NCI-H446 treated with DMSO at 0.1 percent for 48 hours (cell line): Measurements from ENCODE around the gene ERCC6L2.

Experiments used
- DNase-seq: peaks from one replicate; lab custom pipeline; 2025; lab: John Stamatoyannopoulos, UW

The ERCC6L2 gene

GRCh38 chr9:95870352-95870751, 5.1 kb upstream of the ERCC6L2 start:
- no peak for DNase-seq

GRCh38 chr9:95870906-95871305, 4.6 kb upstream of the ERCC6L2 start:
- no peak for DNase-seq

DNA sequence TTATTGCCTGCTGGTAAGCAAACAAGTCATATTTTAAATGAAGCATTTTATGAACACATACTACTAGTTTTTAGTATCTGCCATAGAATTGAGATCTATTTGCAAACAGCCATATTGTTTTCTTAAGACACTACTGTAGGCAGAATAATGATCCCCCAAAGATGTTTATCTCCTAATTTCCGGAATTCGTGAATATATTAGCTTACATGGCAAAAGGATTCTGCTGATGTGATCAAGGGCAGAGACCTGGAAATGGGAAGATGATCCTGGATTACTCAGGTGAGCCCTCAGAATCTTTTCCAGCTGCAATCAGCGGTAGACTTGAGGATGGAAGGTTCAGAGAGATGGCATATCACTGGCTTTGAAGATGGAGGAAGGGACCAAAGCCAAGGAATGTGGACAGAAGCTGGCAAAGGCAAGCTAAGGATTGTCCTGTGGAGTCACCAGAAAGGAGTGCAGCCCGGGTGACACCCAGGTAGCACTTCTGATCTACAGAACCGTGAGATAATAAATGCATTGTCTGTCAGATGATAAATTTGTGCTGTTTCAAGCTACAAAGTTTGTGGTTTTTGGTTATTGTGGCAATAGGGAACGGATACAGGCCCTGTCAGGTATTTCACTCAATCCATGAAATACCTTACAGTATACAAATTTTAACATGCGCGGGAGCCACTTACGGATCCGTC, 1.0 kb upstream of the ERCC6L2 start:
- no peak for DNase-seq

GRCh38 chr9:95874989-95875304, 544 bp upstream of the ERCC6L2 start:
- DNase-seq: no peak

GRCh38 chr9:95876138-95876444, 600 bp downstream of the ERCC6L2 start:
- DNase-seq: no peak

DNA sequence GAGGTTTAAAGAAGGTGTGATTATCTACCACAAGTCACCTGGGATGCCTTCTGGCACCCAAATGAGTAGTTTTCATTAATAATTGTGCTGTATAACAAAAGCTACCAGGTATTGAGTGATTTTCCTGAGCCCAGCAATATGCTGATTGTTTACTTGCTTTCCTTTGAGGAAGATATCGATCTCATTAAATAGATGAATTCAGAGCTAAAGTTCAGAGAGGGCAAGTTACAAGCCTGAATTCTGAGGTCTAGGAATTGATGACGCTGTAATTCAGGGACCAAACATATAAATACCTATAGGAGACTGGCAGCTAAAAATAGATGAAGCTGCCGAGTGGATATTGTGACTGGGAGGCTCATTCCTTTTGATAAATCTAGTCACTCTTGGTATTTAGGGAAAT, 1.1 kb downstream of the ERCC6L2 start:
- no peak for DNase-seq

- no peak for DNase-seq
Measured at GRCh38 chr9:95877984-95878383, 2.5 kb downstream of the ERCC6L2 start.

DNA sequence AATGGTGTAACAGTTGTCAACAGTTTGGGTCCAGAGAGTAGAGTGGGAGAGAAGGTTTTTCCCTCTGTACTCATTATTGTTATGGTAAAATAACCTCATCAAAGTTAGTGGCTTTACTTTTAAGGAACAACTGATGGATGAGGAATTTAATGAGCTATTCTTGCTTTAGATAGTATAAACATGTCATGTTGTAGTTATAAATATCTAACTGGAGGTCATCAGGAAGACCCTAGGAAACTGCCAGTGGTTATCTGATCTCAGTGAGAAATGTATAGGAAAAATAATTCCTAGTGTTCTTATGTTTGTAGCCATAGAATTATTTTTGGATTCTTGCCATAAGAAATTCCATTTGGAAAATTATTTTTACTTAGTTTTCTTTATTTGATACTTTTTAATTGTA, 4.1 kb downstream of the ERCC6L2 start:
- no peak for DNase-seq

GRCh38 chr9:95880021-95880690, 4.7 kb downstream of the ERCC6L2 start:
- DNase-seq: no peak

GRCh38 chr9:95887926-95888497, 12.5 kb downstream of the ERCC6L2 start:
- DNase-seq: no peak

DNA sequence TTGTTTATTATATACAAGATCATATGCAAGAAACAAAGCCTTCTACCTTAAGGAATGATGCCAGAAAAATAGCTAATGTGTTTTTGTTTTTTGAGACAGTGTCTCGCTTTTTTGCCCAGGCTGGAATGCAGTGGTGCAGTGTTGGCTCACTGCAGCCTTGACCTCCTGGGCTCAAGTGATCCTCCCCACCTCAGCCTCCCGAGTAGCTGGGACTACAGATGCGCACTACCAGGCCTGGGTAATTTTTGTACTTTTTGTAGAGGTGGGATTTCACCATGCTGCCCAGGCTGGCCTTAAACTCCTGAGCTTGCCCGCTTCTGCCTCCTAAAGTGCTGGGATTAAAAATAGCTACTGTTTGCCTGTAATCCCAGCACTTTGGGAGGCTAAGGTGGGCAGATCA, 15.1 kb downstream of the ERCC6L2 start:
- no peak for DNase-seq

DNA sequence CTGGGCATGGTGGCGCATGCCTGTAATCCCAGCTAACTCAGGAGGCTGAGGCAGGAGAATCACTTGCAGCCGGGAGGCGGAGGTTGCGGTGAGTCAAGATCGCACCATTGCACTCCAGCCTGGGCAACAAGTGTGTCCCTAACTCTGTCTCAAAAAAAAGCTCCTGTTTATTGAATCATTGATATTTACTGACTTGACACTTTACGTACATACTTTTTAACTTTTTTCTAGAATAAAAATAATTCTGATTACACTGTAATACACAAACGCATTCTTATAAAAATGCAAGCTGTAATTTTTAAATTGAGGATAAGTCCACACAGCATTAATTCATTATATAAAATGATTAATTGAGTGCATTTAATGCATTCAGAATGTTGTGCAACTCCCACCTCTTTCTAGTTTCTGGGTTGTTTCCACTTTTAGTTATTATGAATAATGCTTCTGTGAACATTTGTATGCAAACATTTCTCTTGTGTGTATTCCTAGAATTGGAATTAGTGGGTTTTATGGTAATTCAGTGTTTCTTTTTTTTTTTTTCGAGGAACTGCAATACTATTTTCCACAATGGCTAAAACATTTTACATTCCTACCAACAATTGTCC, 15.7 kb downstream of the ERCC6L2 start:
- no peak for DNase-seq

GRCh38 chr9:95892690-95893089, 17.2 kb downstream of the ERCC6L2 start:
- no peak for DNase-seq

DNA sequence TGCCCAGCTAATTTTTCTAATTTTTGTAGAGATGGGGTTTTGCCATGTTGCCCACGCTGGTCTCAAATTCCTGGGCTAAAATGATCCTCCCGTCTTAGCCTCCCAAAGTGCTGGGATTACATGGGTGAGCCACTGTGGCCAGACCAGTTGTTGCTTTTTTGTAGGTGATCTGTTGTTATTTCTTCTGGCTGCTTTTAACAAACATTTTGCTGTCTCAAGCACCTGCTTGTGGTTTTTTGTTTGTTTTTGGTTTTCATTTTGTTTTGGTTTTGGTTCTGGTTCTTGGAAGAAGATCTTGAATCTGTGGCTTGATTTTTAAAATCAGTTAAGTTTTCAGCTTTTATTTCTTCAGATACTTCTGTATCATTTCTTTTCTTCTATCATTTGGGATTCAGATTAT, 21.1 kb downstream of the ERCC6L2 start:
- DNase-seq: no peak

GRCh38 chr9:95901506-95901905, 26.0 kb downstream of the ERCC6L2 start:
- no peak for DNase-seq

DNA sequence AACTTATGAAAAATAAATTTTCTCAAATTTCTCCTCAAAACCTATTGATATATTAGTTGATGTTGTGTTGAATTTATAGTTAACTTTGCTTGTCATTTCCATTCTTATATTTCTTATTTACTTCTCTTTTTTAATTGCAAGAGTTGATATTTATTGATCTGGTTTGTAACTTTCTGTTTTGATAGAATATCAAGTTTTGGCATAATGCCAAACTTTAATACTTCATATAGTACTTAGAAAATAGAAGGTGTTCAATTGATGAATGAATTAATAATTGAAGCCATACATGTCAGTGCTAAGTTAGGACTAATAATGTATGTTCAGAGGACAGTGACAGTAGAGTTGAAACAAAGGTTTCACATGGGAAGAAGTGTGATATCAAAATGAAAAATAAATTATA, 27.9 kb downstream of the ERCC6L2 start:
- DNase-seq: no peak

- DNase-seq: no peak
Measured at GRCh38 chr9:95907794-95908193, 32.3 kb downstream of the ERCC6L2 start.

GRCh38 chr9:95910023-95910707, 34.7 kb downstream of the ERCC6L2 start:
- DNase-seq: no peak

- no peak for DNase-seq
Measured at GRCh38 chr9:95910770-95911340, 35.4 kb downstream of the ERCC6L2 start.

- DNase-seq: no peak
Measured at GRCh38 chr9:95912773-95913172, 37.3 kb downstream of the ERCC6L2 start.

- no peak for DNase-seq
Measured at GRCh38 chr9:95920017-95920416, 44.5 kb downstream of the ERCC6L2 start.

DNA sequence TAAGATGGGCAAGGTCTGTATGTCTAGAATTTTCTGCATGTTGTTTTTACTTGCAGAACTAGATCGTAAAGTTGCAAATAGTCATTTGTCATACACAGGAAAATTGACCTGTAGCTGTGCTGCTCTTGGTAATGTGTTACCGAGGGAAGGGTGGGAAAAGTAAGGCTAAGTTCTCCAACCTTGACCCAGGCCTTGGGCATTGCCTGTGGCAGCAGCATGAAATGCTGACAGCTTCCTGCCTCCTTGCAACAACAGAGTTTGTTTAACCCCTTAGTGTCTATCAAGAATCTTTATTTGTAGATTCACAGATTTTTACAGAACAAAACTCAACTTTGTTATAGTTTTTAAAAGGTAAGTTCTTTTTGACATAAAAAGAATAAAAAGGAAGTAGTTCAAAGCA, 48.3 kb downstream of the ERCC6L2 start:
- no peak for DNase-seq

DNA sequence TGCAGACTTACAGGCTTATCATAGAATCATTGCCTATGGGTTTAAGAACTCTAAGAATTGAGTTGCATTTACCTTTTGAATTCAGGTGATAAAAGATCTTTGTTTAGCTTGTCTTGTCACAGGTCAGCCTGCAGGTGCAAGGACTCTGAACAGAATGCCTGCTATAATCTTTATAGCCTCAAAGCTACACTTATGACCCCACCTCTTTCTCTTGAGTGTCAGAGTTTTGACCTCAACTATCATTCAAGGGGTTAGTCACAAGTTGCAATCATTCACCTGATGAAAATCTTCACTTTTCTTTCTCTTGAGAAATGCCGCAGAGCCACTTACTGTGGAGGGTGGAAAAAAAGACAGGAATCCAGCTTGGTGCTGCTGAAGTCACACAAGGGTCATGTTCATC, 49.5 kb downstream of the ERCC6L2 start:
- DNase-seq: no peak
